Right hindlimb (tissue), 1 donor: ENCODE measurements around the gene ELMOD1.

Source experiments
- DNase-seq: peaks from one replicate; pipeline ENCODE4 v3.0.0-alpha.2; 2018

The ELMOD1 gene

GRCh38 chr11:107587306-107587979, 3.5 kb upstream of the ELMOD1 start:
- DNase-seq = no peak

DNA sequence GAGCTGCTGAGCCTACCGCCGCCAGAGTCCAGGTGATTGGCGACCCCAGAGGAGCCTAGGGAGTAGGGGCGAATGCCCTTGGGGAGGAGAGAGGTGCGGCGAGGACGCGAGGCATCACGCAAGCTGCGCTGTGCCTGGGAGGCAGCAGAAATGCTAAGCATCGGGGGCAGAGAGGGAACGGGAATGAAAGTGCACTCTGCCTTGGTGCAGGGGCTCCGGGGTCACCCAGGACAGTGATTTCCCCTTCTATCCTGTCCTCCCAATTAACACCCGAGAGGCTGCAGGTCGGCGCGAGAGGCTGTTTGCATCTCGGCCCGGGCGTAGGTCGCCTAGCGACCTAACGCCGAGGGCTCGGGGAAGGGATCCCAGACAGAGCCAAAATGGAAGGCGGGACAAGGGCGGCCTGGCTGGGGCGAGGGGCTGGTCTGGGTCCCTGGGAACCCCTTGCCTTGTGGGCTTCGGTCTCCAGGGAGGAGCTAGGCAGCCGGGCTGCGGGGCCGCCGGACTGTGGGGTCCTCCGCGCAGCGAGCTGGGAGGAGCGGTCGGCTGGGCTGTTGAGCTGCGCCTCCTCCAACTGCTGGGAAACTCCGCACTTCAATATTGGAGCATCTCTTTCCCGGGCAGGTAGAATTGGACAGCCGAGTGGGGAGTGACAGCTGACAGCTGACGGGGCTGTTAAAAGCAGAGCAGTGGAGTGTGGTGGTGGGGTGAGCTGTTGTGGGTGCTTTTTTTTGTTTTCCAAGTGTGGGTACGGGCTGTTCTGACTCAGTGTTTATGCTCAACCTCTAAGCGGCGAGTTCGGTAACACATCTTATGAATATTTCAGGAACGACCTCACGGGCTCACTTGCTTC, 657 bp downstream of the ELMOD1 start:
- DNase-seq = peak; percentile 49

DNA sequence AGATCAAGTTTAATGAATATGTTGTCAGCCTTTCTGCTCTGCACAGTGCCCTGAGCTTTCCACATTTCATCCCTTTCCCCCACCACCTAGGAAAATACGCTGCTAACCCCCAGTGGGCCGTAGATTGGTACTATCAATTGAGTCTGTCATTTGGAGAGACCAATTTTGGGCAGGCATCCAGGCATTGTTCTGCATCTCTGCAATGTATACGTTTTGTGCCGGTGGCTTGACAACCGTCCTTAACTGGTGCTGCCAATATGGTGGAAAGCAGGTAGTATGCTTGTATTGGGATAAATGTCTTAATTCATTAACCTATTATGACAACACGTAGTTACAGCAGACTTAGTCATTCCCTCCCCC, 1.3 kb downstream of the ELMOD1 start:
- peak; percentile 27 for DNase-seq

DNA sequence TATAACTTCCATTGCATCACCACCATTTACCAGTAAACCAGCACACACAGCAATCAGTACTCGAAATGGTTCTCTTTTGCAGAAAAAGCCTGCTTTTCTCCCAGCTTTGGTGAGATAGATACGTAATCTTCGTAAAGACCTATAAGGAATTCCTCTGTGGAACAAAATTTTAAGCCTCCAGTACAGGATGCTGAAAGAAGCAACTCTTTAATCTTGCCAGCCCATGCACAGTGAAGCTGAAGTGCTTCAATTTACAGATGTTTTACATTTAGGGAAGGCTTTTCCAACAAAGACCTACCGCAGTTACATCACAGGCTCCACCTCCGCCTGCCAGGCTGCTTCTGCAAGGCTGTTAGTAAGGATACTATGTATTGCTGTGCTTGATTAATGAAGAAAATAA, 1.9 kb downstream of the ELMOD1 start:
- DNase-seq = peak; percentile 34

DNA sequence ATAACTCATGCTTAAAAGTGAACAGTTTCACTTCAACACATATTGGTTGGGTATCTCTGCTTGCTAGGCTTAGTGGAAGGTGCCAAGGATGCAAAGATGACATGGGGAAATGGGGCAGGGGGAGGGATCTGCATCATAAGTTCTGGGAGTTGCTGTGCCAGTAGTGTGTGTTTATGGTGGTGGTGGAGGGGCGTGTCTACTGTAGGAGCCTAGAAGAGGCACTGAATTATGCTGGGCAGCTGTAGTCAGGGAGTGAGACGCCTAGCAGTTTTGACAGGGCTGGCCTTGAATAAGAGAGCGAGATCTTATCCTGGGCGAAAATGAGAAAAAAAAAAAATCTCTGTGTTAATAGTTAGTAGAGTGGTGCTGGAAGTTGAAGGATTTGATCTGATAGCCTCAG, 3.0 kb downstream of the ELMOD1 start:
- no peak for DNase-seq

GRCh38 chr11:107594736-107595135, 3.8 kb downstream of the ELMOD1 start:
- no peak for DNase-seq

DNA sequence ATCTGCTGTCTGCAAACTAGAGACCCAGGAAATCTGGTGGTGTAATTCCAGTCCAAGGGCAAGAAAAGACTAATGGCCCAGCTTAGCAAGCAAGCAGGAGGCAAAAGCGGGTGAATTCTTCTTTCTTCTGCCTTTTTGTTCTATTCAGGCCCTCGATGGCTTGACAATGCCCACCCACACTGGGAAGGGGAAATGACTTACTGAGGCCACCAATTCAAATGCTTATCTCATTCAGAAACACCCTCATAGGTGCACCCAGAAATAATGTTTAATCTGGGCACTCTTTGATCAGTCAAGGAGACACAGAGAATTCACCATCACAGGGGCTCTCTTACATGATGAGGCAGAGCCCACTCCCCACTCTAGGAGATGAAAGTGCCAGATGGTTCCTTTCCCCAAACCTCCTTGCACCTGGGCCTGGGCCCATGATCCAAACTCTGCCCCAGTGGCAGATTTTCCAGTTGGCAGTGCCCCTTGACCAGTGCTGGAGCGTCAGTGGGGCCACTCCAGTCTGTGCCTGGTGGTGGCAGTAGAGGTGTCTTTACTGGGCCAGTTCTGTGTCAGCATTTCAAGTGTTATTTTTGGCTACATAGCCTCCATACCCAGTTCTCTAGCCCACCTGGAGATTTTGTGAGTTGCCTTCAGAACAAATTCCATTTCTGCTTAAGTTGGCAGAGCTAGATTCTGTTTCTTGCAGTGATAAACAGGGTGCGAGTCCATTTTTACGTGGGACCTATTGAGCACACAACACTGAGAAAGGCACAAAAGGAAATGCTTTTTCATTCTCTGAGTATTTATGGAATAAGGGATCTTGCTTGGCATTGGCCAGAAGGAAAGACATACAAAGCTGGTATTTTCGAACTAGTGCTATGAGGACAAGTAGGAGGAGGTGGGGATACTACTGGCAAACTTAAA, 7.5 kb downstream of the ELMOD1 start:
- no peak for DNase-seq

GRCh38 chr11:107605061-107606006, 14.4 kb downstream of the ELMOD1 start:
- DNase-seq = no peak

- no peak for DNase-seq
Observed at GRCh38 chr11:107606141-107606540, 15.2 kb downstream of the ELMOD1 start.

- DNase-seq = no peak
Observed at GRCh38 chr11:107608809-107609208, 17.9 kb downstream of the ELMOD1 start.

GRCh38 chr11:107609400-107610218, 18.7 kb downstream of the ELMOD1 start:
- no peak for DNase-seq

GRCh38 chr11:107612445-107612844, 21.5 kb downstream of the ELMOD1 start:
- DNase-seq = no peak

DNA sequence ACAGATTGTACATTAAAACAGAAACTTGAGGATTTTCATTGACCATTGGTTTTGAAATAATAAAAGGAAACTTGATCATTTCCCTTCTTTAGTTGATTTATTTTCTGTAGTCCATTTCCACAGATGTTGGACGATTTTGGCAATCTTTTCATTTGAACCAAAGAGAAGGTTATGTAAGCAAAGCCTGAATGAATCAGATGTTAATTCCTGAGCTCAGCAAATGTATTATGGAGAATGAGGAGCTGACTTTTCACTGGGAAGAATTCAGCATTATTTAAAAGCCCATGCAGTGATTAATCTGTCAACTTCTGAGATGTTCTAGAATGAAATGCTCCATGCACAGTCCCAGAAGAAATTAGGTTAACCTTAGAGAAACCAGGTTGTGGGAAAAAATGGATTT, 29.0 kb downstream of the ELMOD1 start:
- no peak for DNase-seq

DNA sequence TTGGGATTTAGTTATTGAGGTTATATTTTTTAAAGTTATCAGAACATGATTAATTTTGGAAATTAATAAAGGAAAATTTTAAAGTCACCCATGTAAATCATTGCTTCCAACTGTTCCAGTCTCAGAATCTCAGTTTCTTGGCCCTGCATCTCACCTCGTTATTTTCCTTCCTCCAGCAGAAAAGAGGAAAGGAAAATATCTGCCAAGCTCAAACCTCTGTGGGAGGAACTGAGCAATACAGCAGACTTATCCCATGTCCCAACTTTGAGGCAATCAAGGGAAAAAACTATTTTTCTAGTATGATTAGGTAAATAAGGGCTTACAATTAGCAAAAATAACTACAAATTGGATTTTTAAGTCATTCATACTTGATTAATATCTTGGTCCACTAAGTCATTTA, 30.1 kb downstream of the ELMOD1 start:
- DNase-seq = no peak

- no peak for DNase-seq
Observed at GRCh38 chr11:107623183-107623582, 32.2 kb downstream of the ELMOD1 start.

DNA sequence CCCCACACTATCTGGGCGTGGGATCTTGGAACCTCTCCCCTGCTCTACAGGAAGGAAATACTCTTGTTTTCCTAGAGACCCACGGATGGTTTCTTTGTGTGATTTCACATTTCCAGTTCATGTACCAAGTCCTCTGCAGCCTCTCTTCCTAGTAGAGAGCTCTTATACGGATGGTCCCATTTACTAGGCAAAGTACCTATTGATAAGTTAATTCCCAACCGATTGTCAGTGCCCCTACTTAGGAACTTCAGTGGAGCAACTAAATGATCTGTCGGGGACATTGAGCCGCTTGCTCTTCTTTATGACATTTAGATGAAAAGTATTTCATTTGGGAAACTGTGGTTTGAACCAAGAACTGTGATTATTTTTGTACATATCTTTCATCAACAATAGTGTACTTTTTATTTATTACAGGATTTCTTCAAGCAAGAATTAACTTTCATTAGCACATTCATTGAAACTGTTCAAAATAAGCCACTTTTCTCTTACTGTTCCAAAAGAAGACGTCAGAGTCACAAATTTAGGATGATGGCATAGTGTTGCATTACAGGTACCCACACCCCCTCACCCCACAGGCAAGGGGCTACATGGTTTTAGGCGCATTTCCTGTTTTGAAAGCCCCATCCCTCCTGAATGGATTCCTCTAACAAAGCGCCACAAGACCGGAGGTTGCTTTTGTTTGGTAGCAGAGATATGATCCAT, 34.2 kb downstream of the ELMOD1 start:
- no peak for DNase-seq

- no peak for DNase-seq
Observed at GRCh38 chr11:107625685-107625989, 34.7 kb downstream of the ELMOD1 start.

DNA sequence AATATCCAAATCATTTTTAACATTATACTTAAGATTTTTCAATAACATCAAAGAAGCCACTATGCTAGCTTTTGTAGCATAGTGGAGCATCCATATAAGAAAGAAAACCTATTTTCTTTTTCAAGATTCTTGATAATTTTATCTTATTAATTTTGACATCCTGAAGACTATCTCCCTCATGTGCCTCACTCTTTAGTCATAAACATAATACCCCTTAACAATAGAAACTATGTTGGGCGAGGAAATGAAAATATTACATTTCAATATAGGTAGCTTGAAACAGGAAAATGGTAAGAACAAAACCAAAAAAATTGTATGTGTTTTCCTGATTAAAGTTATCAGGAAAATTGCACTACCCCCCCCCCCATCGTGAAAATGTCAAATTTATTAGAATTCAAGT, 40.1 kb downstream of the ELMOD1 start:
- DNase-seq = no peak

DNA sequence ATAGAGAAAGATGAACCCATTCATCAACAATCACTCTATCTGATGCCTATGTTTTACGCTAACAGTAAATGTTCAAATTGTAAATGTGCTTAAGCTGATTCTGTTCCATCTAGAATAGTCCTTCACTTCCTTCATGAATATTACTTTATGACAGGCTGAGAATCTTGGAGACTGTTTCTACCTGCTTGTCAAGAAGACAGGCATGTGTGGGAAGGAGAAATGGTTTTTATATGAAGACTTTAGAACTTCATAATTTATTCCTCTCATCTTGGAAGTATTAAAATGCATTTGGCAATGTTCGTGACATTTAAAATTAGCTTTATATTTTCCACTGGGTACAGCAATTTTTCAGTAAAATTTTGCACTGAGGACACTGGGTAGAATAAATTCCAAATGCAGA, 41.0 kb downstream of the ELMOD1 start:
- DNase-seq = no peak

DNA sequence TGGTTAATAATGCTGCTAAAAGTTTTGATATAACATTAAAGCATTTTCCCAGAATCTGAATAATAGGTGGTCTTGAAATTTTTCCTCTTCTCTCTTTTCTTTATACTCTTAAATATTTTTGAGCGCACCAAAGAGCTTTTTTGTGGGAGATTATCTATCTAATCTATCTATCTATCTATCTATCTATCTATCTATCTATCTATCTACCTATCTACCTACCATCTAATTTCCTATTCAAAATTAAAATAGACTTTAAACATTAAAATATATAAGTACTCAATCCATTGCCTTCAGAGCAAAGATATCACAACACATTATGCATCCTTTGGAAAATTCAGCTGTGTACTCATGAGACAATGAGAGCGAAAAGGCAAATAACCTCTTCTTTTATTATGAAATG, 55.8 kb downstream of the ELMOD1 start:
- no peak for DNase-seq

- no peak for DNase-seq
Observed at GRCh38 chr11:107648242-107648641, 57.3 kb downstream of the ELMOD1 start.
